ENCODE measurements around the gene CYB5R4.

Gene CYB5R4

GRCh38 chr6:83970582-83970981 is 111.1 kb downstream of the CYB5R4 start:
- Histone ChIP-seq H4K20me1 (ENCODE audit: insufficient read depth, low read length, poor library complexity, severe bottlenecking) (no peaks in the 10 kb centered on the region), H3K27me3 (ENCODE audit: insufficient read depth, low read length, poor library complexity, severe bottlenecking) (no peaks in the 10 kb centered on the region), H2AFZ (ENCODE audit: low read length) (no peak overlapping the region), H3K4me1 (ENCODE audit: insufficient read depth, low read length, poor library complexity, severe bottlenecking) (no peaks in the 10 kb centered on the region), H3K9ac (ENCODE audit: low read depth, low read length, poor library complexity, severe bottlenecking) (no peak overlapping the region), H3K9me3 (ENCODE audit: insufficient read depth, low read depth, low read length) (no peaks in the 10 kb centered on the region; the same call in 1 of the 2 replicates), H3F3A (ENCODE audit: low read depth) (no peaks in the 10 kb centered on the region), H3K36me3 (ENCODE audit: insufficient read depth, low read length) (no peaks in the 10 kb centered on the region), H3K4me3 (ENCODE audit: low read length, poor library complexity, severe bottlenecking) (no peak overlapping the region), H3K4me2 (ENCODE audit: low read depth, low read length, poor library complexity, severe bottlenecking) (no peak overlapping the region), H3K79me2 (ENCODE audit: insufficient read depth, low read length) (no peaks in the 10 kb centered on the region), H3K9me2 (replicated peaks; ENCODE audit: low read depth, low read length) (no peaks in the 10 kb centered on the region)
- no peak for TF ChIP-seq CTCF (conservative IDR thresholded peaks at IDR 0.05; ENCODE audit: low read length)
- no peak for TF ChIP-seq EZH2phosphoT487 (IDR thresholded peaks at IDR 0.05; ENCODE audit: borderline replicate concordance)

GRCh38 chr6:83974409-83975050 is 115.0 kb downstream of the CYB5R4 start:
- Histone ChIP-seq H3K9me3 (ENCODE audit: insufficient read depth, low read depth, low read length) (no peaks in the 10 kb centered on the region; the same call in 1 of the 2 replicates), H3K9ac (ENCODE audit: low read depth, low read length, poor library complexity, severe bottlenecking) (no peak overlapping the region), H3K9me2 (replicated peaks; ENCODE audit: low read depth, low read length) (no peaks in the 10 kb centered on the region), H3K4me1 (ENCODE audit: insufficient read depth, low read length, poor library complexity, severe bottlenecking) (no peaks in the 10 kb centered on the region), H4K20me1 (ENCODE audit: insufficient read depth, low read length, poor library complexity, severe bottlenecking) (no peaks in the 10 kb centered on the region), H3K4me2 (ENCODE audit: low read depth, low read length, poor library complexity, severe bottlenecking) (no peak overlapping the region), H3K79me2 (ENCODE audit: insufficient read depth, low read length) (no peaks in the 10 kb centered on the region), H3F3A (ENCODE audit: low read depth) (no peaks in the 10 kb centered on the region), H3K4me3 (ENCODE audit: low read length, poor library complexity, severe bottlenecking) (no peak overlapping the region), H2AFZ (ENCODE audit: low read length) (no peak overlapping the region), H3K27me3 (ENCODE audit: insufficient read depth, low read length, poor library complexity, severe bottlenecking) (no peaks in the 10 kb centered on the region), H3K36me3 (ENCODE audit: insufficient read depth, low read length) (no peaks in the 10 kb centered on the region)
- TF ChIP-seq CTCF (conservative IDR thresholded peaks at IDR 0.05; ENCODE audit: low read length) = no peak
- TF ChIP-seq EZH2phosphoT487 (IDR thresholded peaks at IDR 0.05; ENCODE audit: borderline replicate concordance) = no peak

- Histone ChIP-seq H3K9me2 (replicated peaks; ENCODE audit: low read depth, low read length) (no peaks in the 10 kb centered on the region), H3K4me3 (ENCODE audit: low read length, poor library complexity, severe bottlenecking) (no peak overlapping the region), H3K36me3 (ENCODE audit: insufficient read depth, low read length) (no peaks in the 10 kb centered on the region), H3F3A (ENCODE audit: low read depth) (no peaks in the 10 kb centered on the region), H3K4me1 (ENCODE audit: insufficient read depth, low read length, poor library complexity, severe bottlenecking) (no peaks in the 10 kb centered on the region), H3K27me3 (ENCODE audit: insufficient read depth, low read length, poor library complexity, severe bottlenecking) (no peaks in the 10 kb centered on the region), H3K9me3 (ENCODE audit: insufficient read depth, low read depth, low read length) (no peaks in the 10 kb centered on the region; the same call in 1 of the 2 replicates), H3K4me2 (ENCODE audit: low read depth, low read length, poor library complexity, severe bottlenecking) (no peak overlapping the region), H2AFZ (ENCODE audit: low read length) (no peak overlapping the region), H3K9ac (ENCODE audit: low read depth, low read length, poor library complexity, severe bottlenecking) (no peak overlapping the region), H3K79me2 (ENCODE audit: insufficient read depth, low read length) (no peaks in the 10 kb centered on the region), H4K20me1 (ENCODE audit: insufficient read depth, low read length, poor library complexity, severe bottlenecking) (no peaks in the 10 kb centered on the region)
- TF ChIP-seq EZH2phosphoT487 (IDR thresholded peaks at IDR 0.05; ENCODE audit: borderline replicate concordance) (no peak), CTCF (conservative IDR thresholded peaks at IDR 0.05; ENCODE audit: low read length) (no peak)
Measured at GRCh38 chr6:83976037-83976755, 116.7 kb downstream of the CYB5R4 start.
